HepG2 (cell line): Measurements from ENCODE around the gene C16orf87. TPM values are rescaled to one million over a fixed set of nuclear protein-coding genes. Genes with fewer than 3 reads are reported as not detected.
A peak's percentile ranks its signal among the peaks of the same experiment; 100 is the strongest.

Experiments used
- ATAC-seq: fragments of 200-7000 bp; cut with Tn5 transposase; 3 replicates; pipeline ENCODE4 v1.9.1; 2020; ENCODE audit warnings: mild to moderate bottlenecking, moderate library complexity
- BruUV-seq: library from RNA; stranded (reverse); fragments of 400-500 nt; replicated peaks from 2 replicates; lab custom pipeline; 2021; lab: Mats Ljungman, UMichigan
- CTCF ChIA-PET: fragments of 300-600 bp; formaldehyde crosslinking; extraction: SDS; loops from one replicate; lab custom pipeline; 2021; ENCODE audit warnings: low total read pairs, inconsistent platforms, low intra/inter-chr PET ratio; lab: Yijun Ruan, JAX
- POLR2A ChIA-PET: fragments of 350-600 bp; sonication (Branson Sonifier 250); formaldehyde crosslinking; loops from one replicate; lab custom pipeline; 2020; ENCODE audit warnings: antibody characterized with exemption, inconsistent platforms; lab: Yijun Ruan, JAX
- DNase-seq: peaks from one replicate; pipeline ENCODE4 v3.0.0-alpha.2; 2015; ENCODE audit warnings: low spot score
- FAIRE-seq: peaks from 3 replicates; lab custom pipeline; 2011; peaks lifted over from hg19 to GRCh38; lab: Jason Lieb, UNC
- H2AFZ ChIP-seq: one replicate; pipeline ENCODE4 v1.6.1; 2011; ENCODE audit warnings: low read length, inconsistent platforms
- H3K27ac ChIP-seq: fragments of 300-600 bp; 3 replicates; pipeline ENCODE4 v1.8.0; 2011; ENCODE audit warnings: mixed run types, mild to moderate bottlenecking, mixed read lengths, low read length, inconsistent platforms; ENCODE audit not compliant: insufficient read depth; ENCODE audit errors: extremely low read length
- H3K27me3 ChIP-seq, 2 experiments: fragments of 200-600 bp in 1 of 2; 2 replicates in 1 of 2; 3 replicates in 1 of 2; pipeline versions ENCODE4 v1.6.0 to v1.8.0; 2011; ENCODE audit warnings: low read length in 2 of 2, mild to moderate bottlenecking in 2 of 2, moderate library complexity in 2 of 2, inconsistent platforms in 1 of 2; ENCODE audit not compliant: insufficient read depth in 2 of 2, control insufficient read depth in 1 of 2
- H3K36me3 ChIP-seq, 2 experiments: fragments of 200-600 bp in 1 of 2; replicated peaks in 1 of 2; 2 replicates in 1 of 2; 3 replicates in 1 of 2; pipeline versions ENCODE4 v1.5.1 to v1.8.0; 2011; ENCODE audit warnings: low read length in 2 of 2, inconsistent platforms in 1 of 2; ENCODE audit not compliant: insufficient read depth in 2 of 2, control insufficient read depth in 1 of 2
- H3K4me1 ChIP-seq: 2 replicates; pipeline ENCODE4 v1.5.1; 2012; ENCODE audit warnings: low read length, inconsistent platforms; ENCODE audit not compliant: insufficient read depth
- H3K4me2 ChIP-seq: 2 replicates; pipeline ENCODE4 v1.6.0; 2011; ENCODE audit warnings: low read depth, low read length, inconsistent platforms
- H3K4me3 ChIP-seq, 3 experiments: fragments of 200-600 bp in 1 of 3; sonication (generic), shearing (Covaris generic) in 1 of 3; replicated peaks in 1 of 3; 2 replicates each; pipeline ENCODE4 v1.5.1; 2011 to 2016; ENCODE audit warnings: low read length in 3 of 3, inconsistent platforms in 2 of 3, low read depth in 2 of 3, mild to moderate bottlenecking in 2 of 3, control low read depth in 1 of 3, mixed read lengths in 1 of 3; ENCODE audit not compliant: insufficient read depth in 1 of 3
- H3K79me2 ChIP-seq: one replicate; pipeline ENCODE4 v1.6.1; 2011; ENCODE audit warnings: low read length, inconsistent platforms; ENCODE audit not compliant: insufficient read depth
- H3K9ac ChIP-seq: 2 replicates; pipeline ENCODE4 v1.6.0; 2011; ENCODE audit warnings: mild to moderate bottlenecking, low read depth, low read length, inconsistent platforms; ENCODE audit not compliant: insufficient read depth
- H3K9me3 ChIP-seq: 2 replicates; pipeline ENCODE4 v1.5.1; 2012; ENCODE audit warnings: mild to moderate bottlenecking, low read length
- H4K20me1 ChIP-seq: 2 replicates; pipeline ENCODE4 v1.6.0; 2011; ENCODE audit warnings: inconsistent platforms, mild to moderate bottlenecking, low read length, moderate library complexity; ENCODE audit not compliant: insufficient read depth
- CTCF ChIP-seq: sonication (generic); formaldehyde crosslinking; IDR thresholded peaks from 2 replicates; pipeline ENCODE4 v1.5.0; 2020; ENCODE audit warnings: mild to moderate bottlenecking, missing genetic modification reagents, moderate library complexity
- NFE2L2 ChIP-seq: fragments of 150-350 bp; IDR thresholded peaks from 2 replicates; pipeline ENCODE4 v1.6.1; 2014; ENCODE audit warnings: low read length
- RAD21 ChIP-seq: fragments of 450-650 bp; formaldehyde crosslinking; IDR thresholded peaks from 2 replicates; pipeline ENCODE4 v1.5.0; 2020; ENCODE audit warnings: mild to moderate bottlenecking
- SMC3 ChIP-seq: IDR thresholded peaks from 2 replicates; pipeline ENCODE4 v1.6.1; 2011; ENCODE audit warnings: low read length, improper control_type of control experiment
- STAG1 ChIP-seq: sonication (generic); formaldehyde crosslinking; IDR thresholded peaks from 2 replicates; pipeline ENCODE4 v1.4.0; 2020; ENCODE audit warnings: missing genetic modification reagents
- ZBED4 ChIP-seq: sonication (generic); formaldehyde crosslinking; IDR thresholded peaks from 2 replicates; pipeline ENCODE4 v1.4.0; 2020; ENCODE audit warnings: missing genetic modification reagents, borderline replicate concordance
- ZNF605 ChIP-seq: sonication (generic); formaldehyde crosslinking; IDR thresholded peaks from 2 replicates; pipeline ENCODE4 v1.8.0; 2022; ENCODE audit warnings: mild to moderate bottlenecking, missing genetic modification reagents
- WGBS: methylation state at CpG from one replicate; pipeline ENCODE4 v1.1.6; 2017; ENCODE audit warnings: low lambda C conversion rate; 5-methylcytosine and 5-hydroxymethylcytosine counted together
- in situ Hi-C: cut with HindIII; loops from 2 replicates; pipeline ENCODE4 v1.10.0; 2017; ENCODE audit warnings: low pct_unique_long_range_greater_than_20kb; ENCODE audit not compliant: extremely low pct_ligation_motif_present
- intact Hi-C: fragments of 100-400 bp; cut with micrococcal nuclease; formaldehyde crosslinking; loops from one replicate; pipeline ENCODE4 v1.10.0; 2022; ENCODE audit not compliant: unreplicated experiment
- polyA plus RNA-seq, 8 experiments: library from polyadenylated mRNA; depleted of rRNA in 3 of 8; stranded (reverse) in 7 of 8; unstranded in 1 of 8; fragments of >200 nt; fragmentation: Illumina TruSeq in 4 of 8; extraction: Trizol in 4 of 8; gene quantifications; 2 replicates each; pipeline versions ENCODE4 v1.2.1 to v1.2.3, GENCODE V29; 2011 to 2016; ENCODE audit warnings: low read depth in 4 of 8, missing spikeins in 1 of 8, mixed read lengths in 1 of 8; ENCODE audit not compliant: insufficient read depth in 1 of 8
- total RNA-seq, 5 experiments: library from RNA; depleted of rRNA; stranded (reverse); fragments of >200 nt; fragmentation: Illumina TruSeq; extraction: Trizol; gene quantifications; 2 replicates each; pipeline ENCODE4 v1.2.3, GENCODE V29; 2016; ENCODE audit warnings: low read depth in 1 of 5
- TF ChIP-seq, protein P1 (sequence below): IDR thresholded peaks from 2 replicates; pipeline ENCODE4 v1.6.1; 2016; ENCODE audit warnings: mild to moderate bottlenecking

C16orf87 gene
- total and polyA plus RNA-seq, 2 of the 13 experiments (the other 11 are each of a cell fraction or from before 2014, with no cell fraction given): 8.6 to 19.5 TPM

DNA sequence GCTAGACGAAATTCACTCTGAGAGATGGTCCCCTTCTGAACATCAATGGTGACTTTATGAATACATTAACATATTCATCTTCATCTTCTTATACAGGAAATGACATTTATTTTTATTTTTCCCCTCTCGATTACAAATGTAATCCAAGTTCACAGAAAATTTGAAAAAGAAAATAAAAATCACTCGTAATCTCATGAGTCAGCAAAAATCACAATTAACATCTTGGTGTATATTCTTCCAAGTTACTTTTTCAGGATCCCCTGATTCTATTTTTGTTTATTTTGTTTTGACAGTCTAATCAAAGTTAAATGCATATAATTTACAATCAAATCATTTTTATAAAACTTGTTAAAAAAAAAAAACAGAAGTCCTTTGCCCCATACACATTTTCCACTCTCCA lies 27.6 kb downstream of the C16orf87 start (continued):
- no peak for TF ChIP-seq ZNF605
- TF ChIP-seq NFE2L2: peak; percentile 63

DNA sequence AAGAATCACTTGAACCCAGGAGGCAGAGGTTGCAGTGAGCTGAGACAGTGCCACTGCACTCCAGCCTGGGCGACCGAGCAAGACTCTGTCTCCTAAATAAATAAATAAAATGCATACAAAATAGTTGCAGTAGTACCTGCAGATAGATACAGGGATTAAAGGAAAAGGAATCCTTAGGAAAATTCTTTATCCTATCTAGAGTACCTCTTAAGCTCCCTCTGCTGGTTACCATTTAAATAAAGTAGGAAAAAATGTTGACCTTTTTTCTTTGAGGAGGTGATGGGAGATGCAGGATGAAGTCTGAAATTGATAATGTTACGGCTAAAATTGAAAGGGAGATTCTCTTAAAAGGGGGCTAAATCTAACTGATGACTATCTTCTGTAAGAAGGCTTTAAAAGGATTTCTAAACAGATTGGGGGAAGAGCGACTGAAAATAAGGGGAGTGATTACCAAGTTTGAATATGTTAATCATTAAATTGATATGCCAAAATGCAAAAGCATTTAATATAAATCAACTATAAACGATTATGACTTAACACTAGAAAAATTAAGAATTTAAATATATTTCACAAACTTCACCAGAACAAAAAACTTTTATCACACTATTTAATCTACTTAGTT lies 29.4 kb downstream of the C16orf87 start:
- Histone ChIP-seq H3K27me3 (no peaks in the 10 kb centered on the region), H3K36me3 (peaks cover 0 to 12% of the 10 kb centered on the region in 2 experiments; a peak in 4 of 5 replicates), H3K4me3 (no peak overlapping the region), H2AFZ (no peak overlapping the region), H3K9ac (no peak overlapping the region), H3K27ac (no peak overlapping the region), H3K9me3 (no peaks in the 10 kb centered on the region), H3K4me1 (no peaks in the 10 kb centered on the region), H4K20me1 (no peaks in the 10 kb centered on the region), H3K4me2 (no peak overlapping the region), H3K79me2 (no peaks in the 10 kb centered on the region)
- DNase-seq (peak; percentile 43), FAIRE-seq (peak; percentile 8), ATAC-seq (peak; percentile 46; the same call in 1 of the 3 replicates)
- no TSS peak for BruUV-seq
- intact Hi-C loops: loop anchor here (1.0 to 5.0 kb wide), 2 partner anchors 114 to 128 kb away; partner anchors contain the start of genes ORC6 and VPS35
- TF ChIP-seq, protein P1, sequence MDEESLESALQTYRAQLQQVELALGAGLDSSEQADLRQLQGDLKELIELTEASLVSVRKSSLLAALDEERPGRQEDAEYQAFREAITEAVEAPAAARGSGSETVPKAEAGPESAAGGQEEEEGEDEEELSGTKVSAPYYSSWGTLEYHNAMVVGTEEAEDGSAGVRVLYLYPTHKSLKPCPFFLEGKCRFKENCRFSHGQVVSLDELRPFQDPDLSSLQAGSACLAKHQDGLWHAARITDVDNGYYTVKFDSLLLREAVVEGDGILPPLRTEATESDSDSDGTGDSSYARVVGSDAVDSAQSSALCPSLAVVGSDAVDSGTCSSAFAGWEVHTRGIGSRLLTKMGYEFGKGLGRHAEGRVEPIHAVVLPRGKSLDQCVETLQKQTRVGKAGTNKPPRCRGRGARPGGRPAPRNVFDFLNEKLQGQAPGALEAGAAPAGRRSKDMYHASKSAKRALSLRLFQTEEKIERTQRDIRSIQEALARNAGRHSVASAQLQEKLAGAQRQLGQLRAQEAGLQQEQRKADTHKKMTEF (CRISPR knock-in tag): no peak
- TF ChIP-seq RAD21: 0 out of 2 replicates have a peak, but pooled peaks have one; percentile 32
- TF ChIP-seq STAG1 (CRISPR knock-in tag): peak; percentile 57
- peak; percentile 68 for TF ChIP-seq SMC3
- TF ChIP-seq CTCF: peak; percentile 53
- no peak for TF ChIP-seq ZBED4
- CTCF ChIA-PET: interaction anchor here (1.2 to 4.5 kb wide), 2 partner anchors 126 to 128 kb away, joined by 3 to 35 read pairs; no protein-coding TSS in a partner anchor
- in situ Hi-C loops: loop anchor here (5.0 kb wide), 1 partner anchor 114 kb away; the partner anchor contains the start of genes ORC6 and VPS35
- POLR2A ChIA-PET: interaction anchor here (1.0 to 2.2 kb wide), 2 partner anchors 12 to 128 kb away, joined by 4 to 6 read pairs; no protein-coding TSS in a partner anchor
- WGBS: 72% methylated on average over 5 of the region's 5 CpGs
